Gastroesophageal sphincter (tissue), 4 donors: Measurements from ENCODE around the gene STRIP1. TPM values are rescaled to one million over a fixed set of nuclear protein-coding genes. Genes with fewer than 3 reads are reported as not detected.

Source experiments
- ATAC-seq: fragments of 150-250 bp; one replicate; pipeline ENCODE4 v1.9.1; 2016; ENCODE audit warnings: mild to moderate bottlenecking, moderate library complexity
- H3K27ac ChIP-seq, 4 donors: fragments of 200-600 bp; sonication (generic) in 3 of 4; 1 replicate in 3 of 4; 2 replicates in 1 of 4; pipeline ENCODE4 v1.5.1; 2016 to 2019
- H3K27me3 ChIP-seq: fragments of 200-600 bp; sonication (generic); one replicate; pipeline ENCODE4 v1.5.1; 2019
- H3K36me3 ChIP-seq, 2 donors: fragments of 200-600 bp; sonication (generic); one replicate each; pipeline ENCODE4 v1.5.1; 2019; ENCODE audit warnings: control low read depth in 1 of 2
- H3K4me1 ChIP-seq, 3 donors: fragments of 200-600 bp; sonication (generic); 1 replicate in 2 of 3; 2 replicates in 1 of 3; pipeline ENCODE4 v1.5.1; 2016 to 2019; ENCODE audit warnings: control low read depth in 2 of 3
- H3K4me3 ChIP-seq, 2 donors: fragments of 200-600 bp; sonication (generic); one replicate each; pipeline ENCODE4 v1.5.1; 2019; ENCODE audit warnings: mild to moderate bottlenecking in 1 of 2, moderate library complexity in 1 of 2
- H3K9me3 ChIP-seq, 3 donors: fragments of 200-600 bp; sonication (generic); one replicate each; pipeline ENCODE4 v1.5.1; 2017 to 2019; ENCODE audit warnings: control low read depth in 2 of 3
- CTCF ChIP-seq, 4 experiments: fragments of 200-600 bp in 2 of 4; fragments of 450-650 bp in 2 of 4; sonication (generic) in 1 of 4; IDR thresholded peaks; one replicate each; pipeline ENCODE4 v1.5.1; 2017 to 2019; ENCODE audit warnings: antibody characterized with exemption in 4 of 4, mild to moderate bottlenecking in 2 of 4, moderate library complexity in 2 of 4
- EP300 ChIP-seq: sonication (generic); formaldehyde crosslinking; IDR thresholded peaks from one replicate; pipeline ENCODE4 v1.6.1; 2017; ENCODE audit warnings: antibody characterized with exemption, mild to moderate bottlenecking
- POLR2A ChIP-seq, 2 donors: fragments of 450-650 bp; IDR thresholded peaks; one replicate each; pipeline ENCODE4 v1.6.1; 2017; ENCODE audit warnings: antibody characterized with exemption in 2 of 2, mild to moderate bottlenecking in 2 of 2, moderate library complexity in 1 of 2
- POLR2AphosphoS5 ChIP-seq: sonication (generic); formaldehyde crosslinking; IDR thresholded peaks from one replicate; pipeline ENCODE4 v1.6.1; 2017; ENCODE audit warnings: antibody characterized with exemption
- WGBS, 2 donors: methylation state at CpG; one replicate each; pipeline ENCODE4 v1.1.5; 2018; ENCODE audit warnings: low coverage in 1 of 2; 5-methylcytosine and 5-hydroxymethylcytosine counted together
- total RNA-seq, 4 donors: library from RNA; depleted of rRNA; stranded (reverse); fragments of >200 nt; gene quantifications; one replicate each; pipeline ENCODE4 v1.1.0, GENCODE V29; 2016

The STRIP1 gene
- total RNA-seq, 4 donors from 2014 or later = 29.3 to 46.9 (median 35.9) TPM

GRCh38 chr1:110048923-110049601 is 14.6 kb downstream of the STRIP1 start:
- Histone ChIP-seq H3K36me3 (peaks cover 0 to 100% of the 10 kb centered on the region in 2 donors), H3K4me3 (no peak overlapping the region), H3K27ac (peak overlapping the region in 2 of 4 donors; percentile 15 to 31), H3K4me1 (peaks cover 0 to 13% (median 12%) of the 10 kb centered on the region in 3 donors), H3K27me3 (no peaks in the 10 kb centered on the region), H3K9me3 (no peaks in the 10 kb centered on the region)
- TF ChIP-seq POLR2A (IDR thresholded peaks at IDR 0.05) = no peak
- no peak for TF ChIP-seq POLR2AphosphoS5
- no peak for TF ChIP-seq EP300
- no peak for TF ChIP-seq CTCF (IDR thresholded peaks at IDR 0.05)
- 63 to 82% methylated on average over 3 to 8 of the region's 9 CpGs for WGBS, 2 donors
- no peak for ATAC-seq

GRCh38 chr1:110049801-110050601 is 15.6 kb downstream of the STRIP1 start:
- no peak for ATAC-seq
- Histone ChIP-seq H3K4me1 (peaks cover 0 to 13% (median 12%) of the 10 kb centered on the region in 3 donors), H3K4me3 (no peak overlapping the region), H3K36me3 (peaks cover 0 to 100% of the 10 kb centered on the region in 2 donors), H3K9me3 (no peaks in the 10 kb centered on the region), H3K27me3 (no peaks in the 10 kb centered on the region), H3K27ac (peak overlapping the region in 2 of 4 donors; percentile 4 to 31)
- TF ChIP-seq CTCF (IDR thresholded peaks at IDR 0.05) (no peak), EP300 (no peak), POLR2A (IDR thresholded peaks at IDR 0.05) (no peak), POLR2AphosphoS5 (no peak)
- WGBS, 2 donors = 100% methylated on average over 1 of the region's 11 CpGs; no CpG with 5 or more reads in 1 of the 2 donors

- H3K4me1 ChIP-seq = peaks cover 0 to 13% (median 12%) of the 10 kb centered on the region in 3 donors
- WGBS, 2 donors = 52% methylated on average over 2 of the region's 4 CpGs; no CpG with 5 or more reads in 1 of the 2 donors
- peaks cover 0 to 100% of the 10 kb centered on the region in 2 donors for H3K36me3 ChIP-seq
- no peaks in the 10 kb centered on the region for H3K27me3 ChIP-seq
- no peak for ATAC-seq
- no peaks in the 10 kb centered on the region for H3K9me3 ChIP-seq
- peak overlapping the region in 1 of 4 donors; percentile 4 for H3K27ac ChIP-seq
- TF ChIP-seq EP300 = no peak
- no peak for TF ChIP-seq CTCF (IDR thresholded peaks at IDR 0.05)
- no peak for TF ChIP-seq POLR2A (IDR thresholded peaks at IDR 0.05)
- no peak overlapping the region for H3K4me3 ChIP-seq
These were observed 16.3 kb downstream of the STRIP1 start for GRCh38 chr1:110050602-110051261.

DNA sequence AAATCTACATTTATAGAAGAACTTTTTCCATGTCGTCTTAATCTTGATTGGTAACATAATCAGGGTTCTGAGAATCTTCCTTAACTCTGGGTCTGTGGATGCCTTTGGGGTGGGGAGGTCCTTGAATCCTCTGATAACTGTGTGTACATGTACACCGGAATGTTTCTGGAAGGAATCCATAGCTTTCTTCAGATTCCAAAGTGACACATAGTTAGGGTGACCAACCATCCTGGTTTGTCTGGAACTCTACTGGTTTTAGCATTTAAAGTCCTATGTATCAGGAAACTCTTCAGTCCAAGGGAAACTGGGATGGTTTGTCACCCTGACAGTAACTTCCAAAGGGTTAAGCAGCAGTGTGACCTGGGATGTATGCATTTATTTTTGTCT is 16.8 kb downstream of the STRIP1 start:
- no peak for ATAC-seq
- Histone ChIP-seq H3K27ac (peak overlapping the region in 1 of 4 donors; percentile 5), H3K4me1 (peaks cover 0 to 16% (median 12%) of the 10 kb centered on the region in 3 donors), H3K27me3 (no peaks in the 10 kb centered on the region), H3K4me3 (no peak overlapping the region), H3K36me3 (peaks cover 0 to 100% of the 10 kb centered on the region in 2 donors), H3K9me3 (no peaks in the 10 kb centered on the region)
- TF ChIP-seq CTCF (IDR thresholded peaks at IDR 0.05) (no peak), POLR2AphosphoS5 (no peak), POLR2A (IDR thresholded peaks at IDR 0.05) (no peak), EP300 (no peak)
- 50 to 55% methylated on average over 2 of the region's 2 CpGs for WGBS, 2 donors
